ENCODE measurements around the gene GAREM2. TPM values are rescaled to one million over a fixed set of nuclear protein-coding genes. Genes with fewer than 3 reads are reported as not detected.

GAREM2 gene
- total and polyA plus RNA-seq, 5 experiments from 2014 or later, result 0.74 to 5.9 (median 2.6) TPM

- Mint-ChIP-seq H3K27me3 (no peaks in the 10 kb centered on the region), H3K4me1 (peaks cover under 1 to 8% (median 2%) of the 10 kb centered on the region in 4 donors), H3K36me3 (peaks cover 0 to 62% (median 0%) of the 10 kb centered on the region in 3 donors), H3K27ac (peak overlapping the region in 3 of 10 donors; percentile 37 to 72 (median 40)), H3K4me3 (no peak overlapping the region), H3K9me3 (no peaks in the 10 kb centered on the region)
- ATAC-seq (no peak), DNase-seq (no peak)
- POLR2A ChIA-PET, result no interaction called here
Measured at GRCh38 chr2:26191316-26192159, 18.6 kb downstream of the GAREM2 start.

GRCh38 chr2:26193578-26194231, 20.8 kb downstream of the GAREM2 start:
- ATAC-seq, result no peak
- DNase-seq, result no peak
- Mint-ChIP-seq H3K4me3 (no peak overlapping the region), H3K27me3 (no peaks in the 10 kb centered on the region), H3K36me3 (peaks cover 0 to 82% (median 5%) of the 10 kb centered on the region in 3 donors), H3K27ac (peak overlapping the region in 2 of 10 donors; percentile 22 to 85), H3K4me1 (peaks cover 0 to 9% (median 3%) of the 10 kb centered on the region in 4 donors), H3K9me3 (no peaks in the 10 kb centered on the region)
- POLR2A ChIA-PET, result no interaction called here

- H3K27ac Mint-ChIP-seq, result peak overlapping the region in 7 of 10 donors; percentile 19 to 79 (median 33)
- peaks cover 0 to 9% (median 1%) of the 10 kb centered on the region in 4 donors for H3K4me1 Mint-ChIP-seq
- H3K9me3 Mint-ChIP-seq, result no peaks in the 10 kb centered on the region
- no peak for ATAC-seq
- no peak for DNase-seq
- peaks cover 0 to 94% (median 7%) of the 10 kb centered on the region in 3 donors for H3K36me3 Mint-ChIP-seq
- no peak overlapping the region for H3K4me3 Mint-ChIP-seq
- POLR2A ChIA-PET, result interaction anchor here (1.0 kb wide), 1 partner anchor 11 kb away, joined by 4 read pairs; no protein-coding TSS in a partner anchor
- no peaks in the 10 kb centered on the region for H3K27me3 Mint-ChIP-seq
Measured at GRCh38 chr2:26195040-26195984, 22.4 kb downstream of the GAREM2 start.

GRCh38 chr2:26196683-26197418, 24.0 kb downstream of the GAREM2 start:
- Mint-ChIP-seq H3K4me3 (no peak overlapping the region), H3K27ac (peak overlapping the region in 4 of 10 donors; percentile 15 to 82 (median 55)), H3K36me3 (peaks cover 5 to 94% (median 14%) of the 10 kb centered on the region in 3 donors), H3K4me1 (peaks cover 0 to 9% (median 1%) of the 10 kb centered on the region in 4 donors), H3K9me3 (no peaks in the 10 kb centered on the region), H3K27me3 (no peaks in the 10 kb centered on the region)
- POLR2A ChIA-PET, result interaction anchor here (1.4 kb wide), 1 partner anchor 12 kb away, joined by 3 read pairs; no protein-coding TSS in a partner anchor
- ATAC-seq (no peak), DNase-seq (no peak)

GRCh38 chr2:26197516-26197915, 24.6 kb downstream of the GAREM2 start:
- no peaks in the 10 kb centered on the region for H3K27me3 Mint-ChIP-seq
- peaks cover 5 to 94% (median 17%) of the 10 kb centered on the region in 3 donors for H3K36me3 Mint-ChIP-seq
- H3K9me3 Mint-ChIP-seq, result no peaks in the 10 kb centered on the region
- DNase-seq (no peak), ATAC-seq (no peak)
- POLR2A ChIA-PET, result interaction anchor here (1.4 kb wide), 1 partner anchor 13 kb away, joined by 3 read pairs; no protein-coding TSS in a partner anchor
- H3K27ac Mint-ChIP-seq, result peak overlapping the region in 3 of 10 donors; percentile 15 to 82 (median 24)
- no peak overlapping the region for H3K4me3 Mint-ChIP-seq
- H3K4me1 Mint-ChIP-seq, result peaks cover 0 to 9% (median 1%) of the 10 kb centered on the region in 4 donors

- H3K4me1 Mint-ChIP-seq, result no peaks in the 10 kb centered on the region
- no peak for DNase-seq
- no peak for ATAC-seq
- H3K27ac Mint-ChIP-seq, result peak overlapping the region in 1 of 10 donors; percentile 66
- no peaks in the 10 kb centered on the region for H3K9me3 Mint-ChIP-seq
- no peaks in the 10 kb centered on the region for H3K27me3 Mint-ChIP-seq
- no peak overlapping the region for H3K4me3 Mint-ChIP-seq
- peaks cover 5 to 85% (median 12%) of the 10 kb centered on the region in 3 donors for H3K36me3 Mint-ChIP-seq
- POLR2A ChIA-PET, result no interaction called here
Measured at GRCh38 chr2:26202981-26203490, 30.1 kb downstream of the GAREM2 start.

GRCh38 chr2:26203906-26204305, 31.0 kb downstream of the GAREM2 start:
- peak overlapping the region in 1 of 10 donors; percentile 28 for H3K27ac Mint-ChIP-seq
- POLR2A ChIA-PET, result no interaction called here
- peaks cover 5 to 88% (median 15%) of the 10 kb centered on the region in 3 donors for H3K36me3 Mint-ChIP-seq

GRCh38 chr2:26212011-26212410, 39.1 kb downstream of the GAREM2 start:
- no peak overlapping the region for H3K27ac Mint-ChIP-seq
- POLR2A ChIA-PET, result no interaction called here
- no peak overlapping the region for H3K4me3 Mint-ChIP-seq
- peaks cover 0 to under 1% (median 0%) of the 10 kb centered on the region in 9 donors for H3K9me3 Mint-ChIP-seq
- peaks cover 4 to 95% (median 37%) of the 10 kb centered on the region in 3 donors for H3K36me3 Mint-ChIP-seq
- H3K4me1 Mint-ChIP-seq, result peaks cover 0 to 3% (median 0%) of the 10 kb centered on the region in 4 donors
- DNase-seq, result no peak
- H3K27me3 Mint-ChIP-seq, result no peaks in the 10 kb centered on the region
- no peak for ATAC-seq

More at GRCh38 chr2:26203906-26204305, 31.0 kb downstream of the GAREM2 start:
- ATAC-seq (no peak), DNase-seq (no peak)
- no peaks in the 10 kb centered on the region for H3K9me3 Mint-ChIP-seq
- no peak overlapping the region for H3K4me3 Mint-ChIP-seq
- no peaks in the 10 kb centered on the region for H3K4me1 Mint-ChIP-seq
- H3K27me3 Mint-ChIP-seq, result no peaks in the 10 kb centered on the region

- Mint-ChIP-seq H3K9me3 (peaks cover 0 to 1% (median 0%) of the 10 kb centered on the region in 9 donors), H3K27me3 (no peaks in the 10 kb centered on the region), H3K4me1 (peaks cover 0 to 6% (median 0%) of the 10 kb centered on the region in 4 donors), H3K36me3 (peaks cover 4 to 92% (median 30%) of the 10 kb centered on the region in 3 donors), H3K27ac (no peak overlapping the region), H3K4me3 (no peak overlapping the region)
- ATAC-seq (no peak), DNase-seq (no peak)
- POLR2A ChIA-PET, result no interaction called here
Measured at GRCh38 chr2:26214759-26215158, 41.9 kb downstream of the GAREM2 start.

GRCh38 chr2:26215833-26216232, 42.9 kb downstream of the GAREM2 start:
- Mint-ChIP-seq H3K27ac (peak overlapping the region in 3 of 10 donors; percentile 2 to 93 (median 18)), H3K9me3 (peaks cover 0 to 1% (median 0%) of the 10 kb centered on the region in 9 donors), H3K4me3 (no peak overlapping the region), H3K4me1 (peaks cover 0 to 6% (median 2%) of the 10 kb centered on the region in 4 donors), H3K36me3 (peaks cover 4 to 82% (median 28%) of the 10 kb centered on the region in 3 donors), H3K27me3 (no peaks in the 10 kb centered on the region)
- POLR2A ChIA-PET, result interaction anchor here (1.4 kb wide), 1 partner anchor 11 kb away, joined by 3 read pairs; no protein-coding TSS in a partner anchor
- ATAC-seq (no peak), DNase-seq (no peak)

GRCh38 chr2:26216587-26216986, 43.7 kb downstream of the GAREM2 start:
- POLR2A ChIA-PET, result interaction anchor here (1.4 kb wide), 1 partner anchor 10 kb away, joined by 3 read pairs; no protein-coding TSS in a partner anchor
- H3K27ac Mint-ChIP-seq, result peak overlapping the region in 2 of 10 donors; percentile 18 to 40
- no peaks in the 10 kb centered on the region for H3K27me3 Mint-ChIP-seq
- H3K4me3 Mint-ChIP-seq, result no peak overlapping the region
- ATAC-seq, result no peak
- peaks cover 0 to 1% (median 0%) of the 10 kb centered on the region in 9 donors for H3K9me3 Mint-ChIP-seq
- H3K4me1 Mint-ChIP-seq, result peaks cover 0 to 6% (median 2%) of the 10 kb centered on the region in 4 donors
- DNase-seq, result no peak
- H3K36me3 Mint-ChIP-seq, result peaks cover 4 to 78% (median 27%) of the 10 kb centered on the region in 3 donors

Measured in naive thymus-derived CD8-positive, alpha-beta T cell (primary cell).